ENCODE data around the gene SNX9. TPM values are rescaled to one million over a fixed set of nuclear protein-coding genes. Genes with fewer than 3 reads are reported as not detected.

SNX9 gene
- total and polyA plus RNA-seq, 2 of the 4 experiments (the other 2 are of a cell fraction): 35.3 to 41.2 TPM

DNA sequence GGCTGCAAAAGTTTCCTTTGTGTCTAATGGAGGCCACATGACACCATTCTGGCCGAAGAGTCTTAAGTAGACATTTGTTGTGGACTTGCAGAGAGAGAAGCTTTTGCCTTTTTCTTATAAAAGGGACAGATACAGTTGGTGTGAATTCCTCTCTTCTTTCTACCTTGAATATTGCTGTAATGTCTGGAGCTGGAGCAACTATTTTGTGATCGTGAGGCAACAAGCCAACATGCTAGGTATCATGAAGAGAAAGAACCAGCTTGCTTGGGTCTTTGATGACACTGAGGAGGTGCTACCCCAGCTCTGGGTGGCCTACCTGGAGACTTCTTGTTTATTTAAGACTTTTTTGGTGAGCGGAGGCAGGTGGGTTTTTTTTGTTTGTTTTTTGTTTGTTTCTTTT is 142.3 kb downstream of the SNX9 start:
- intact Hi-C loops (cut with micrococcal nuclease): no loop called here
- no peak overlapping the region for H4K5ac ChIP-seq (ENCODE audit: low read depth, low read length)
- POLR2A ChIA-PET (ENCODE audit: unreplicated experiment): no interaction called here
- dilution Hi-C loops (cut with HindIII; ENCODE audit: low sequenced_read_pairs, unreplicated experiment): no loop called here
- H2BK20ac ChIP-seq (ENCODE audit: low read depth, low read length): no peak overlapping the region
- no peak overlapping the region for H2BK15ac ChIP-seq (ENCODE audit: low read depth, low read length)
- no peaks in the 10 kb centered on the region for H3K79me1 ChIP-seq (ENCODE audit: low read depth in 1 of 2, low read length in 2 of 2)
- no peaks in the 10 kb centered on the region for H3K36me3 ChIP-seq (ENCODE audit: control insufficient read depth, insufficient read depth, low read length)
- in situ Hi-C loops (cut with MboI; ENCODE audit: low sequenced_read_pairs): no loop called here
- no peak overlapping the region for H3K23ac ChIP-seq (ENCODE audit: low read depth, low read length)
- H2AFZ ChIP-seq (replicated peaks; ENCODE audit: low read length, poor library complexity): no peak overlapping the region
- no peak overlapping the region for H3K4ac ChIP-seq (ENCODE audit: low read depth, low read length)
- H3K4me3 ChIP-seq (ENCODE audit: insufficient read depth, low read depth, low read length): no peak overlapping the region
- no peak overlapping the region for H2BK120ac ChIP-seq (ENCODE audit: low read depth, low read length)
- TF ChIP-seq MXI1 (IDR thresholded peaks at IDR 0.05; ENCODE audit: borderline replicate concordance, low read depth, low read length) (no peak), FOS (IDR thresholded peaks at IDR 0.05; ENCODE audit: low read depth, low read length) (no peak), RCOR1 (IDR thresholded peaks at IDR 0.05; ENCODE audit: insufficient replicate concordance, low read length) (no peak), MAZ (IDR thresholded peaks at IDR 0.05; ENCODE audit: borderline replicate concordance, low read depth, low read length) (no peak), NFE2L2 (IDR thresholded peaks at IDR 0.05; ENCODE audit: low read depth, low read length) (no peak), CHD1 (IDR thresholded peaks at IDR 0.05; ENCODE audit: low read depth, low read length) (no peak), POLR2A (IDR thresholded peaks at IDR 0.05; ENCODE audit: low read depth, low read length) (no peak), CEBPB (IDR thresholded peaks at IDR 0.05; ENCODE audit: low read depth, low read length) (no peak)
- no peaks in the 10 kb centered on the region for H3K4me1 ChIP-seq (ENCODE audit: control insufficient read depth, insufficient read depth, low read length)
- no peak for ATAC-seq (ENCODE audit: low read depth)
- no peak overlapping the region for H3K56ac ChIP-seq (ENCODE audit: extremely low read depth, insufficient read depth, low read length)
- no peak overlapping the region for H3K18ac ChIP-seq (ENCODE audit: low read depth, low read length)
- 0 out of 2 replicates have a peak, but pooled peaks cover 3% of the 10 kb centered on the region for H3K9me1 ChIP-seq (ENCODE audit: insufficient read depth, low read length)
- CTCF ChIA-PET: interaction anchor here (0.6 kb wide), 1 partner anchor 194 kb away, joined by 4 read pairs; no protein-coding TSS in a partner anchor
- H4K20me1 ChIP-seq (ENCODE audit: insufficient read depth, low read length): no peaks in the 10 kb centered on the region
- no peak overlapping the region for H3K4me2 ChIP-seq (ENCODE audit: low read depth, low read length)
- H4K91ac ChIP-seq (ENCODE audit: insufficient read depth, low read depth, low read length): no peak overlapping the region
- no peak overlapping the region for H4K8ac ChIP-seq (ENCODE audit: low read depth in 2 of 2, low read length in 2 of 2)
- no peak overlapping the region for H2AK9ac ChIP-seq (replicated peaks; ENCODE audit: low read depth, low read length, poor library complexity)
- H3K27me3 ChIP-seq (ENCODE audit: control insufficient read depth, insufficient read depth, low read length): no peaks in the 10 kb centered on the region
- H3K14ac ChIP-seq (replicated peaks; ENCODE audit: low read depth, low read length): no peak overlapping the region
- WGBS, 2 experiments (ENCODE audit: extremely low coverage in 2 of 2, insufficient read length in 1 of 2): no CpG with 5 or more reads among the region's 3 CpGs
- no peak overlapping the region for H3K27ac ChIP-seq (ENCODE audit: insufficient read depth, low read length)
- H2BK5ac ChIP-seq (ENCODE audit: low read depth, low read length, poor library complexity, severe bottlenecking): no peak overlapping the region
- no peak overlapping the region for H3K9ac ChIP-seq (ENCODE audit: low read depth, low read length)
- DNase-seq: no peak
- H2AK5ac ChIP-seq (ENCODE audit: low read depth, low read length): no peak overlapping the region
- H3K9me3 ChIP-seq (ENCODE audit: control insufficient read depth, insufficient read depth, low read length): no peaks in the 10 kb centered on the region
- BruUV-seq (replicated peaks): no TSS peak

Data from IMR-90 (cell line).